WI38 (cell line): ENCODE results near the gene SLC52A3.

Experiments
- H3K4me3 ChIP-seq: 2 replicates; pipeline ENCODE4 v1.5.1; 2011; ENCODE audit warnings: low read depth, mild to moderate bottlenecking, control low read depth, low read length
- CTCF ChIP-seq: IDR thresholded peaks from 2 replicates; pipeline ENCODE4 v1.5.1; 2012; ENCODE audit warnings: low read depth, mild to moderate bottlenecking, control low read depth, low read length

The SLC52A3 gene

GRCh38 chr20:761418-762381 lies 6.6 kb downstream of the SLC52A3 start:
- no peak overlapping the region for H3K4me3 ChIP-seq
- no peak for TF ChIP-seq CTCF

- no peak overlapping the region for H3K4me3 ChIP-seq
- TF ChIP-seq CTCF: peak; percentile 62
Observed at GRCh38 chr20:760751-761417, 7.4 kb downstream of the SLC52A3 start.

- no peak for TF ChIP-seq CTCF
- H3K4me3 ChIP-seq: no peak overlapping the region
Observed at GRCh38 chr20:757506-757905, 10.8 kb downstream of the SLC52A3 start.

GRCh38 chr20:755941-756340 lies 12.4 kb downstream of the SLC52A3 start:
- no peak overlapping the region for H3K4me3 ChIP-seq
- TF ChIP-seq CTCF: no peak

DNA sequence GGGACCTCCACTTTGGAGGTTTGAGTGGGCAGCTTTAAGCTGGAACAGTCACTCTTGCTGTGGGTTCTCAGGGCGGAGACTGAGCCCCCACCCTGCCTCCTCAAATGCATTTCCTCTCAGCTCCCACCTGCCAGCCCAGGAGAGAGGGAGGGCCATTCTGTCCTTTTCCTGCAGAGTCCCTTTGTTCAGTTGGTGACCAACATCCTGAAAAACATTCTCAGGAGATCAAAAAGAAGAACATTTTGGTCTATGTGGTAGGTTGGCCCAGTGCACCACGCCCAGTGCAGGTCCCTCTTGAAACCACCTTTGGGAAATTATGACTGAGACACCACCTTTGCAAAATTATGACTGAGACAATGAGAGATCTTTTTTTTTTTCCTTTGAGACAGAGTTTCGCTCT lies 13.4 kb downstream of the SLC52A3 start:
- no peak overlapping the region for H3K4me3 ChIP-seq
- TF ChIP-seq CTCF: no peak

DNA sequence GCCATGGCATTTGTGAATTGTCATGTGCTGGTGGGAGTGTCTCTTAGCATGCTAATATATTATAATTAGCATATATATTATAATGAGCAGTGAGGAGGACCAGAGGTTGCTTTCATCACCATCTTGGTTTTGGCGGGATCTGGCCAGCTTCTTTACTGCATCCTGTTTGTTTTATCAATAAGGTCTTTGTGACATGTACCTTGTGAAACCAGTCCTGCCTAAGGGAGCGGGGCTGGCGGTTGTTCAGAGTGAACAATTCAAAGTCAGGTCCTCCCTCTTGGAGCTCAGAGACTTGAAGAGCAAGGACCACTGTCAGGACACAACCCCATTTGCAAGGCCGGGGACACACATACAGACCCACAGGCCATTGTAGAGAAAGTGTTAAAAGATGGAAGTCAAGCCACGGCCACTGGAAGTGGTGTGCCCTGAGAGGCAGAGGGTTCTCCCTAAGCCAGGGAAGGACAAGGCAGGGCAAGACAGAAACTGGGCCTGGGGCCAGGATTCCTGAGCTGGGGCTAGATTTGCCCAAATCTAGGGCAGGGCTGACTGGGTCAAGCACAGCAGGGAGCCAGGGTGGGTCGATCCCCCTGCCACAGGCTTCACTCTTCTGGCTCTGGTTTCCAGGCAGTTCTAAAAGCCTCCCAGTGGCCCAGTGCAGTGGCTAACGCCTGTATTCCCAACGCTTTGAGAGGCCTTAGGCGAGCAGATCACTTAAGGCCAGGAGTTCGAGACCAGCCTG lies 14.2 kb downstream of the SLC52A3 start:
- no peak overlapping the region for H3K4me3 ChIP-seq
- no peak for TF ChIP-seq CTCF
